Stomach (tissue), 4 donors: ENCODE data around the gene REM1.

Source experiments
- CTCF ChIP-seq, 7 experiments: fragments of 450-650 bp in 4 of 7; fragments of 200-600 bp in 3 of 7; sonication (generic) in 3 of 7; IDR thresholded peaks; one replicate each; pipeline ENCODE4 v1.5.1; 2016 to 2019; ENCODE audit warnings: antibody characterized with exemption in 7 of 7, control low read depth in 2 of 7, mild to moderate bottlenecking in 1 of 7
- POLR2A ChIP-seq, 4 donors: fragments of 450-650 bp; IDR thresholded peaks; one replicate each; pipeline ENCODE4 v1.6.1; 2016; ENCODE audit warnings: antibody characterized with exemption in 4 of 4, control low read depth in 2 of 4, mild to moderate bottlenecking in 1 of 4, moderate library complexity in 1 of 4

DNA sequence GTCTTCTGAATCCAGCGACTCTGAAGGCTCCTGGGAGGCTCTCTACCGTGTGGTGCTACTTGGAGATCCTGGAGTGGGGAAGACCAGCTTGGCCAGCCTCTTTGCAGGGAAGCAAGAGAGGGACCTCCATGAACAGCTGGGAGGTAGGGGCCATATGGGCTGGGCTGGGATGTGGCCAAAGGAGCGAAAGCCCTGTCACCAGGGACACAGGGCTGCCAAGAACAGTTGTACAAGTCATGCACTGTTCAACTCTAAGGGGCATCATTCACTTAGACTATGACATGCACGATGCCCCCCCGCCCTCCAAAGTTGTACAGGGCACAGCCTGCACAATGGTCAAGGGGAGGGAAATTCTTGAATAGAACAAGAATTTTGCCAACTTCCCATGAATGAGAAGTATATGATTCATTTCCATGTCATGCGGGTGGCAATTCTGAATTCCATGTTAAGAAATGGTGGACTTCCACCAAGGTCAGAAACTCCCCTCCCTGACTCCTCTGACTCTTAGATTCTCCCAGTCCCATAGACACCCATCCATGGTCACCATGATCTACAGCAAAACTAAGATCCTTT is 1.6 kb downstream of the REM1 start:
- no peak for TF ChIP-seq CTCF (IDR thresholded peaks at IDR 0.05)
- no peak for TF ChIP-seq POLR2A (IDR thresholded peaks at IDR 0.05)
